22Rv1 (cell line): ENCODE results near the gene ZNF662.

Experiments used
- H3K27ac ChIP-seq: fragments of 450-650 bp; 2 replicates; pipeline ENCODE4 v1.5.1; 2017
- CTCF ChIP-seq: fragments of 450-650 bp; IDR thresholded peaks from 2 replicates; pipeline ENCODE4 v1.5.1; 2017; ENCODE audit warnings: mild to moderate bottlenecking
- ZFX ChIP-seq: fragments of 450-650 bp; IDR thresholded peaks from 2 replicates; pipeline ENCODE4 v1.6.1; 2017; ENCODE audit warnings: antibody characterized with exemption, borderline replicate concordance

The ZNF662 gene

GRCh38 chr3:42906070-42906847 lies at the start of gene ZNF662:
Gene ZNF662 (plus strand): TSS chr3:42906142. CDS start chr3:42908115, 1,973 bp downstream.
- TF ChIP-seq ZFX (no peak), CTCF (no peak)
- no peak within 1 kb of the TSS for H3K27ac ChIP-seq

DNA sequence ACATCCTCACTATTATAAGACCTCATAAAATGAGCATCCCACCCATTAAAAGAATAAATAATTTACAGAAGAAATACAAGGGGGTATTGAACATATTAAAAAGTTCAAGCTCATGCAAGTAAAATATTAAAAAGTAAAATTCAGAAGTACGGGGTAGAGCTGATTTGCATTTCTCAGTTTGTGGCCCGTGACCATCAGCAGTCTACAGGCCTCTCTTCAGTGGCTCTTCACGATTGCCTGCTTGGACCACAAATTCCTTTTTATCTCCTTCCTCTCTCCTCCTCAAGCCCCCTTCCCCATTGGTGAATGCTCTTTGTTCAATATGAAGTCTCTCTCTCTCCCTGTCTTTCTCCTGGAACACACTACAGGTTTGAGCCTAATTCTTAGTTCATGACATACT lies 49.4 kb upstream of the ZNF662 start:
- TF ChIP-seq CTCF, result no peak
- no peak for TF ChIP-seq ZFX
- no peak overlapping the region for H3K27ac ChIP-seq

DNA sequence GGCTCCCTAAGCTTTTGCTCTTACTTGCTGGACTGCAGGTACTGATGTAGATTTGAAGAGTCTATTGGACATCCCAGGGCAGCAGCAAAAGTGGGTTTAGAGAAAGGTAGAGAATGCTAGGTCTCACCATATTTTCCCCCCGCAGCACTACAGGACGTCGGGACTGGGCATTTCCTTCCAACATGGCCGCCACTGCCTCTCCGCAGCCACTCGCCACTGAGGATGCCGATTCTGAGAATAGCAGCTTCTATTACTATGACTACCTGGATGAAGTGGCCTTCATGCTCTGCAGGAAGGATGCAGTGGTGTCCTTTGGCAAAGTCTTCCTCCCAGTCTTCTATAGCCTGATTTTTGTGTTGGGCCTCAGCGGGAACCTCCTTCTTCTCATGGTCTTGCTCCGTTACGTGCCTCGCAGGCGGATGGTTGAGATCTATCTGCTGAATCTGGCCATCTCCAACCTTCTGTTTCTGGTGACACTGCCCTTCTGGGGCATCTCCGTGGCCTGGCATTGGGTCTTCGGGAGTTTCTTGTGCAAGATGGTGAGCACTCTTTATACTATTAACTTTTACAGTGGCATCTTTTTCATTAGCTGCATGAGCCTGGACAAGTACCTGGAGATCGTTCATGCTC lies 41.5 kb upstream of the ZNF662 start:
- H3K27ac ChIP-seq, result no peak overlapping the region

DNA sequence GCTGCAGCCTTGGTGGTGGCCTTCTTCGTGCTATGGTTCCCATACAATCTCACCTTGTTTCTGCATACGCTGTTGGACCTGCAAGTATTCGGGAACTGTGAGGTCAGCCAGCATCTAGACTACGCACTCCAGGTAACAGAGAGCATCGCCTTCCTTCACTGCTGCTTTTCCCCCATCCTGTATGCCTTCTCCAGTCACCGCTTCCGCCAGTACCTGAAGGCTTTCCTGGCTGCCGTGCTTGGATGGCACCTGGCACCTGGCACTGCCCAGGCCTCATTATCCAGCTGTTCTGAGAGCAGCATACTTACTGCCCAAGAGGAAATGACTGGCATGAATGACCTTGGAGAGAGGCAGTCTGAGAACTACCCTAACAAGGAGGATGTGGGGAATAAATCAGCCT lies 40.7 kb upstream of the ZNF662 start:
- no peak for TF ChIP-seq ZFX
- H3K27ac ChIP-seq, result no peak overlapping the region

More for the DNA sequence above, 41.5 kb upstream of the ZNF662 start:
- TF ChIP-seq CTCF, result no peak
- no peak for TF ChIP-seq ZFX

- H3K27ac ChIP-seq, result no peak overlapping the region
Measured at GRCh38 chr3:42867138-42867537, 38.8 kb upstream of the ZNF662 start.

DNA sequence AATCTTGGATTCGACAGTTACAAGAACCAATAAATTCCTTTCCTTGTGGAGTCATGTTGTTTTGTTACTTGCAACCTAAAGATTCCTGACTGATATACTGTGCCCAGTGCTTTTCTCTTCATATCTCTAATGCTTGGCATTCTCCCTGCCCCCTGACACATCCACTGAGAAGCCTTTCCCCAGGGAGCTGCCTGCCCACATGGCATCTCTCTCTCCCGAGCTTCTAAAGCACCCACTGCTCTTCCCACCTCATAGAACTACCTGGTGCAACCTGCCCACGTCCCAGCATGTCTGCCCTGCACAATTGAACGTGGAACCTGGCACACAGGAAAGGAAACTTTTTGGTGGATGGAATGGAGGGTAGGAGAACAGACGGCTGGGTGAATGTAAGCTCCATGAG lies 37.1 kb upstream of the ZNF662 start:
- no peak overlapping the region for H3K27ac ChIP-seq
- TF ChIP-seq ZFX, result no peak
- TF ChIP-seq CTCF, result no peak

More at GRCh38 chr3:42867138-42867537, 38.8 kb upstream of the ZNF662 start:
- TF ChIP-seq ZFX, result no peak
- TF ChIP-seq CTCF, result no peak

- TF ChIP-seq CTCF, result no peak
- TF ChIP-seq ZFX, result no peak
- H3K27ac ChIP-seq, result no peak overlapping the region
Measured at GRCh38 chr3:42871592-42872196, 34.2 kb upstream of the ZNF662 start.
